SH-SY5Y (cell line): ENCODE results near the gene PDZD2.

Experiments
- GATA2 ChIP-seq: IDR thresholded peaks from 2 replicates; pipeline ENCODE4 v1.6.1; 2011; ENCODE audit warnings: mild to moderate bottlenecking, low read depth, low read length
- GATA3 ChIP-seq: IDR thresholded peaks from 2 replicates; pipeline ENCODE4 v1.6.1; 2011; ENCODE audit warnings: low read depth, mild to moderate bottlenecking, low read length, moderate library complexity

DNA sequence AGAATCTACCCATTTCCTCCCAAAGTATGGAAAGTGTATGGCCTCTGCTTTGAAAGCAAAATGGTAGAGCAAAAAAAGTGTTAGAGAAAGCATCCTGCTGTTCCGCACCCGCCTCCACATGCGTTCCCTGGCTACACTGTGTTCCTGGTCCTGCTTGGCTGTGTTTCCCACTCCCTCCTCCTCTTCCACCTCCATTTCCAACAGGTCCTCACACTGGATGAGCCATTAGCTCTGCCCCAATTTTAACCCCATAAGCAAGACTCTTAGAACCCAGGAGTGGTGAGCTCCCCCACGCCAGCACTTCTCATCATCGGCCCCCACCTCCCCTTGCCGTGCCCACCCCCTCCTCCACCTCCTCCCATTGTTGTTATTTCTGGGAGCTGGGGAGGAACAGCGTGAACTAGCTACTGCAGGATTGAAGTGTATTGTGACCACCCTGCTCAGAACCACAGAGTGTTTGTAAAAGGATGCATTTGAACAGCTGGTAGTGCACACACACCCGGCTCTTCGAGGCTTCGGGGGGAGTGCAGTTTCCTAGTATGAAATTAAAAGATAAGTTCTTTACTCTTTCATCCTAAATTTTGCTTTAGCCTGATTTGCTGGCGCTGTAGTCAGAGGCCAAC is 120.0 kb downstream of the PDZD2 start:
- TF ChIP-seq GATA2 (no peak), GATA3 (no peak)
